CD4-positive, alpha-beta T cell treated with Interleukin-1 beta for 1 hour (primary cell): Measurements from ENCODE around the gene RAMAC.
"Not testable (repeated sequence)": the region's sequence is repeated elsewhere in the genome, so short reads cannot be mapped to it uniquely, and the experiment has no call there.

Experiments
- DNase-seq, 2 donors: peaks; one replicate each; pipeline ENCODE4 v3.0.0-alpha.2; 2020 to 2022

RAMAC gene

DNA sequence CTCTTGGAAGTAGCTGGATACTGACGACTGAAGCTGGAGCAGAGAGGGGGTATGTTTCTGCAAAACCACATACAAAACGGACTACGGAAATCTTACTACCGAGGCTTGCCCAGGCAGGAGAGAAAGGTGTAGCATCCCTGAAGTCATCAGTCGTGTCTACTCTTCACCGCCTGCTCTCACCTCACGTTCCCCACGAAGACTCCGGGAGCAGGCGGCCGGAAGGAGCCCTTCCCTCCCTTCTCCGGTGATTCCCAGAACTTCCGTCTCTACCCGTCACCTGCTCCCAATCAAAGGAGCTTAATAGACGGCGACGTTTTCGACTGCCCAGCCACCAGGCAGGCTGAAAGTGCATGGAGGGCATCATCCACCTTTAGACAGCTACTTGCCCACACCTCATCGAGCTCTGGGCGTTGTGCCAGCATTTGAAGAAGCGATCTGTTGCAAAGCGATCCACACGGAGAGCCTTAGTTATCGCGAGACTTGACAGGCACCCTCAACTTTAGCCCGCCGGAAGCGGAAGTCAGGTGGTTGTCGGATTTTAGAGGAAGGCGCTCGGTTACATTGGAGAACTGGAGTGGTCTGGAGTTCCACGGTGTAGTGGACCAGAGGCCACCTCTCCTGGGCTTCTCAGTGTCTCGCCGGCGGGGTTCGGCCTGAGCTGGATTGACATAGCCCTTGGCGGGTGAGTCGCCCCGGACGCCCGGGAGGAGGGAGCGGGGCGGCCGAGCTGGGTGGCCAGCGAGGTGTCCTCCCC, at the start of gene RAMAC:
Gene RAMAC, plus strand, starts transcription at position 523 of the 754 bp plus-strand sequence. CDS start 2,809 bp downstream, outside the sequence.
- DNase-seq, result peak; percentile 93 to 95

GRCh38 chr15:82936966-82937711, 48.9 kb upstream of the RAMAC start:
- DNase-seq, result no peak

- no peak for DNase-seq
Measured at GRCh38 chr15:82937712-82938058, 48.3 kb upstream of the RAMAC start.

GRCh38 chr15:82939678-82940077, 46.3 kb upstream of the RAMAC start:
- DNase-seq, result not testable (repeated sequence)

DNA sequence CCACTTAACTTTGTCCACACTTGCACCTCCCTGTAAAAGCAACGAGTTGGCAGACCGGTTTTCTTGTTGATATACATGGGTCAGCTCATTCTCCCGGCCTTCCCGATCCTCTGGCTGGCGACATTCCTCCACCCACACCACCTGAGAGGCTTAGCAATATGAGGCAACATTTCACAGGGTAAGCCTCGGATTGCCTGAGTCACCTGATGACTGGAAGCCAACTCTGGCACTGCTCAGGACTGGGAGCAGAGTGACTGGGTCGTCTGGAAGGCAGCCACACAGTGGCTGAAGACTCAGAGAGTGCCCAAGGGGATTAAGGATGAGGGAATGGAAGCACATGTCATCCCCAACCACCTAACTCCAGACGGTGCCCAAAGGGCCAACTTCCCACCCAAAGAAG, 43.3 kb upstream of the RAMAC start:
- DNase-seq, result no peak

- no peak for DNase-seq
Measured at GRCh38 chr15:82943176-82943575, 42.8 kb upstream of the RAMAC start.

- DNase-seq, result no peak
Measured at GRCh38 chr15:82944056-82944455, 42.0 kb upstream of the RAMAC start.

DNA sequence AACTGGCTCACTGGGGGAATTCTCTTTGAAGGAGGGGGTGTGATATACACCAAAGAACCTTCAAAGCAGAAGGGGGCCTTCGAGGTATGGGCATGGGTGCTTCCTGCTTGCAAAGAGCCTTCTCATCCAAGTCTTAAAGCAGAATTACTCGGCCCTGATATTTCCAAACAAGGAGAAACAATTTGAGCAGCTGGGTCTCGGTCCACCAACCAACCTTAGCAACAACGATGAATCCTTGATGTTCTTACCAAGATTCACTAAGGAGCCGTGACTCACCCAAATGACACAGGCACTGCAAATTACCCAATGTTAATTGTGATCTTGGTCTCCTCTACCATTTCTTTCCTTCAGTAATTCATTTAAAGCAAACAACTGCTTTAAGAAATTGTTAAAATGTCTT, 41.2 kb upstream of the RAMAC start:
- DNase-seq, result peak in 1 of 2 donors; percentile 10

DNA sequence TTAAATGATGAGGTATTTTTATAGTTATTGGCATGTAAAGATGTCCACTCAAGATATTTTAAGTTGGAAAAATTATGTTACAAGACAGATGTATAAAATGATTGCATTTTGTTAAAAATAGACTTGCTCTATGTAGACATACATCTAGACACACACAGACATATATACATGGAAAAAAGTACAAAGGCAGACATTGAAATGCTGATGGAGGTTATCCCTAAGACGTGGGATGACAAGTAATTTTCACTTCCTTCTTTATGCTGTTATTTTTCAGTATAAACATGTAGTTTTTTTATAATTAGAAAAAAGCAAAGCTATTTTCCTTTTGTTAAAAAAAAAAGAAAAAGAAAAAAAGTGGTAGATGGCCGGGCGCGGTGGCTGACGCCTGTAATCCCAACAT, 40.7 kb upstream of the RAMAC start:
- no peak for DNase-seq

GRCh38 chr15:82946155-82946701, 39.8 kb upstream of the RAMAC start:
- DNase-seq, result no peak

GRCh38 chr15:82950295-82950694, 35.7 kb upstream of the RAMAC start:
- DNase-seq, result no peak

- no peak for DNase-seq
Measured at GRCh38 chr15:82950746-82951370, 35.2 kb upstream of the RAMAC start.

- DNase-seq, result no peak
Measured at GRCh38 chr15:82951472-82952157, 34.4 kb upstream of the RAMAC start.

DNA sequence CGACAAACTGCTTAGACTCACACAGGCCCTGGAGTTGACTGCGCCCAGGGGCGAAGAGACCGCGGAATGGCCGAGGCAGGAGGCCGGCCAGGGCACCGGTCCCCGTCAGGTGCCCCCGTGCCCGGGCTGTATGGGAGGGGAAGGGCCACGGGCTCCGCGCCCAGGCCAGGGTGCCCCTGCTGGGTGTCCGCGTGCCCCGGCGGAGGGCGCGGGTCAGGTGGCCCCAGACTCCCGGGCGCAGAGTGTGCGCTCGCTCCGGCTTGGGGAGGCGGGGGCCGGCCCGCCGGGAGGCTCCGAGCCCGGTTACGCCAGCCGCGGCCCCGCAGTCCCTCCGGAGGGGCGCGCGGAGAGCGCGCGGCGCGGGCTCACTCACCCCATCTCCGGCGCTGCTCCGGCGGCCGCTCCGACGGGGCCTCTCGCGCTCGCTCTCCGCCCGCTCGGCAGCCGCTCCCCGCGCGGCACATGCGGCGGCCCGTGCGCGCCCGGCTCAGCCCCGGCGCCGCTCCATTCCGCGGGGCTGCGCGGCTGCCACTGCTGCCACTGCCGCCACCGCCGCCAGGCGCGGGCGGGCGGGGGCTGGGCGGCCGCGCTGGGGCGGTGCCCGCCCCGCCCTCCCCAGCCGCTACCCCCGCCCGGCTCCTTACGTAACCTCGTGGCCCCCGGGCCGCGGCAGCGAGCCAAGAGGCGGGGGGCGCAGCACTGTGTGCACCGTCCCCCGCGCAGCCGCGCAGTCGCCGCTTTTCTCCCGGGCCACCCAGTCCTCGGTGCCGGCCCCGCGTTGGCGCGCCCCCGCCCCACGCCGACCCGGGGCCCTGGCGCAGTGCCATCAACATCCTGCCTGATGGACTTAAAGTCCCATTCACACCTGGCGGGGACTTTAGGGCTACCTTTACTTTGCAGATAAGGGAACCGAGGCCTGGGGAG, 33.6 kb upstream of the RAMAC start, which contains the start of gene HOMER2:
Gene HOMER2, minus strand, starts transcription at position 563 of the 924 bp plus-strand sequence. Its CDS starts 185 bp downstream, at position 378.
- no peak for DNase-seq

DNA sequence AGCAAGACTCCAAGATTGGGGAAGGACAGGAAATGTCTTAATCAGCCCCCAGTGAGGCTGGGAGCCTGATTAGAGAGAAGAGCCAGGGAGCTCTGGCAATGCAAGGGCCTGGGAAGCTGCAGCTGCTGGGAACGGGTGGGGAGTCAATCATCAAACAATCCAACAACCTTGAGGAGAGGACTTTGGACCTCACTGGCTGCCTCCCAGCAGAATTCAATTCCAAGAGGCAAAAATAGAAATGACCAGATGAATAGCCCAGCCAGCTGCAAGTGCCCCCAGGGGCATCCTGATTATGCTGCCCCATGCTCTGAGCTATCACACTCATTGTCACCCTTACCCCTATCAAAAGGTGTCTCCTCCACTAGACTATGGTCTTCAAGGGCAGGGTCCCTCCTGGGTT, 27.4 kb upstream of the RAMAC start:
- DNase-seq, result no peak

DNA sequence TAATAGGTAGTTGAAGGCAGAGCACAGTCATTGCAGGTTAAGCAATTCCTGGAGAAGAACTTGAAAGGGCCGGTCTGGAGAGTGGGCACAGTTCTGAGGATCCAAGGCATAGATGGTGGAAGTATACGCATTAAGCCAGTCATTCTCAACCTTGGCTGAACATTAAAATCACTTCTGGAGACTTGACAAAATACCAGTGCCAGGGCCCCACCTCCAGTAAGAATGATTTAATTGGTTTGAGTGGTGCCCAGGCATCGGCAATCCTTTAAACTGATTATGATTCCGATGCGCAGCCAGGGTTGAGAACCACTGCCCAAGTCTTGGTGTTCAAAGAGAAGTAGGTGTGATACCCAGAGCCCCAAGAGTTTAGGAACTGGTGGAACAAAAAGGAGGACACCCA, 26.6 kb upstream of the RAMAC start:
- DNase-seq, result no peak

DNA sequence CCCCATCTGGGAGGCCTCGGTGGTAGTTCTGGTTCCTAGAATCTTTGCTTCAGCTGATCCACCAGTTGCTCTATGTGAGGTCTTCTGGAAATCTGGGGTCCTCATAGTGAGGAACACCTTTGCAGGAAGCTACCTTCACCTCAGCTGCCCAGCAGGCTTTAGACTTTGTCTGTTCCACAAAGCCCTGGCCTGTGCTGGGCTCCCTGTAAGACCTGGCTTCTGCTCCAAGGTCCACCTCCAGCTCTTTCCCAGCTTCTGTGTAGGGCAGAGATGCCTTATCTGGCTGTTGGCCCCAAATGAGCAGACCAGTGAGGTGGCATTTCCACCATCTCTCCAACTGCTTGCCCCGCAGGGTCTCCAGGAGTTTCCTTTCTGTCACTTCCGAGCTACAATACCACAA, 25.2 kb upstream of the RAMAC start:
- DNase-seq, result no peak

- DNase-seq, result no peak
Measured at GRCh38 chr15:82963471-82964341, 22.3 kb upstream of the RAMAC start.

- no peak for DNase-seq
Measured at GRCh38 chr15:82964890-82965289, 21.1 kb upstream of the RAMAC start.

- no peak for DNase-seq
Measured at GRCh38 chr15:82966671-82967071, 19.3 kb upstream of the RAMAC start.

- no peak for DNase-seq
Measured at GRCh38 chr15:82968066-82968465, 17.9 kb upstream of the RAMAC start.
